Thoracic aorta endothelial cell (primary cell): Measurements from ENCODE around the gene PIK3R2. TPM values are rescaled to one million over a fixed set of nuclear protein-coding genes. Genes with fewer than 3 reads are reported as not detected.

ENCODE experiments used
- small RNA-seq: library from RNA; depleted of rRNA; stranded (forward); fragments of <200 nt; gene quantifications from one replicate; pipeline ENCODE3, GENCODE V24; 2012
- total RNA-seq: library from RNA; depleted of rRNA; stranded (reverse); fragments of >200 nt; gene quantifications from 2 replicates; pipeline ENCODE4 v1.2.3, GENCODE V29; 2012

Gene PIK3R2
- 6.8 and 7.5 TPM in 2 replicates for total RNA-seq

DNA sequence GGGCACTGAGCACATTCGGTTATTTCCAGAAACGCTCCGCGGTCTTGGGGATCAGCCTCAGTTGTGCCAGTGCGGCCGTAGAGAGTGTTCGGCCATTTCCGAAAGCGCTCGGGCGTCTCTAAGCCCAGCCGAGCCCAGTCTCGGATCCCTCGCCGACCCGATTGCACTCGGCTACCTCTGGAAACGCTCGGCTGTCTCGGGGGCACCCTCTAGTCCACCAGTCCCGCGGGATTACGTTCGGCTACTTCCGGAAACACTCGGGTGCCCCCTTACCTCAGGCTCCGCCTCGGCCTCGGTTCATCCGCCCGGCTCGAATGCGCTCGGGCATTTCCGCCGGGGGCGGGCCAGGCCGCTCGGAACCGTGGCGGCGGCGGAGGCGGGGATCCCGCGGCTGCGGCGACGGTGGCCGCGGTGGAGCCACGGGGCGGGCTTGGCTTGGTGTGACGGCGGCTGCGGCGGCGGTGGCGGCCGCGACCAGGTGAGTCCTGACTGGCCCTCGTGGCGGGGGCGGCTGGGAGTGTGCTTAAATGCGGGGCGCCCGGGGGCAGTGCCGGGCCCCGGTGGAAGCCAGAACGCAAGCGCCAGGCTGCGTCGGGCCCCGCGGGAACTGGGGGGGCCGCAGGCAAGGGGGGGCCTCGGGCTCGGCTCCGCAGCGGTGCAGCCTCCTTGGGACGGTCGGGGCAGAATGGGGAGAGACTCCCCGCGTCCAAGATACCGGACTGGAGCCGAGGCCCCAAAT, at the start of gene PIK3R2:
TSS of gene PIK3R2 (plus strand) at position 347 of the 739 bp plus-strand sequence. CDS start 2,717 bp downstream, outside the sequence.

DNA sequence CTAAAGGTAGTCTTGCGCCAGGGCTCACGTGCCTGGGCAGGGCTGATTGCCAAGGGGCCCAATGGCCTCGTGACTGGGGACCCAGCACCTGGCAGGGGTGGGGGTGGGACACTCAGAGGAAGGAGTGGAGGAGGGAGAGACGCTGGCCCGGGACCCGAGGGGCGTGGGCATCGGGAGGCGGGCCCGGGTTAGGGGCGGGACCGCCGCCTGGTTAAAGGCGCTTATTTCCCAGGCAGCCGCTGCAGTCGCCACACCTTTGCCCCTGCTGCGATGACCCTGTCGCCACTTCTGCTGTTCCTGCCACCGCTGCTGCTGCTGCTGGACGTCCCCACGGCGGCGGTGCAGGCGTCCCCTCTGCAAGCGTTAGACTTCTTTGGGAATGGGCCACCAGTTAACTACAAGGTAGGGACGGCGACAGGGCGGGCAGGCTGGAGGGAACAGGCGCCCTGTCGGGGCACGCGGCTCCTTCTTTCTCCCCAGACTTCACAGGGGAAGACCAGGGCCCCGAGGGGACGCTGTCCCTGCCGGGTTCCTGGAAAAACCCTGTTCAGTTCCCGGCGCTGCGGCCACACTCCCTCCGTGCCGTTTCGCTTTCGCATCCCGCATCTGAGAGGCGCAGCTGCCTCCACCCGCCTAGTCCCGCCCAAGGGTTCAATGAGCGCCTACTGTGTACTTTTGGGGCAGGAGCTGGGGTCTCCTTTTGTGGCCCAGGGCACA, 20.8 kb downstream of the PIK3R2 start, which contains the start of gene IFI30:
TSS of gene IFI30 (plus strand) at position 242 of the 717 bp plus-strand sequence. CDS start at position 271, 29 bp downstream.

DNA sequence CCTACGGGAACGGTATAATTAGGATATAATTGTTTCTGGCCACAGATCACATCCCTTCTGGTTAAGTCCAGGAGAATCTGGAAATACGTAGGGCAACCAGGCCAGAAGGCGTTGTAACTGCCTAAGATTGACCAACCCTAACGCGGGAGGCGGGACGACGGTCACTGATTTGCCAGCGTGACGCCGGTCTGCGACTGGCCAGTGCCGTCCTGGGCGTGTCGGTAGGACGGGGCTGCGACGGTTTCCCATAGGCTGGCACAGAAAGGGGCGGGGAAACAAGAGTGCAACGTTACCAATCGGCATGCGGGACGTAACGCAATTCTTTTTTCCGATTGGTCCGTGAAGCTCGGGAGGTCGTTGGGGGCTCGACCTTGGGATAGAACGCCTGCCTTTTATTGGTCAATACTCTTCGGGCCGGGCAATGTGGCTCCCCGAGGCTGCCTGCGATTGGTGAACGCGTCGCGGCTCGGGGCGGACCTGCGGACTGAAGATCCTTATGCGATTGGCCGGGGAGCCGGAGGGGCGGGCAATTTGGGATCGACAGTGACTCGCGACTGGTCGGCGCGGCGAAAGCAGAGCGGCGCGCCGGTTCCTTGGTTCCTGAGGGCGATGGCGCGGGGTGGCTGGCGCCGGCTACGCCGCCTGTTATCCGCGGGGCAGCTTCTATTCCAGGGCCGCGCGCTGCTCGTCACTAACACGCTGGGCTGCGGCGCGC, 39.9 kb downstream of the PIK3R2 start, which contains the start of gene MPV17L2:
TSS of gene MPV17L2 (plus strand) at position 546 of the 715 bp plus-strand sequence. CDS start at position 610, 64 bp downstream.

DNA sequence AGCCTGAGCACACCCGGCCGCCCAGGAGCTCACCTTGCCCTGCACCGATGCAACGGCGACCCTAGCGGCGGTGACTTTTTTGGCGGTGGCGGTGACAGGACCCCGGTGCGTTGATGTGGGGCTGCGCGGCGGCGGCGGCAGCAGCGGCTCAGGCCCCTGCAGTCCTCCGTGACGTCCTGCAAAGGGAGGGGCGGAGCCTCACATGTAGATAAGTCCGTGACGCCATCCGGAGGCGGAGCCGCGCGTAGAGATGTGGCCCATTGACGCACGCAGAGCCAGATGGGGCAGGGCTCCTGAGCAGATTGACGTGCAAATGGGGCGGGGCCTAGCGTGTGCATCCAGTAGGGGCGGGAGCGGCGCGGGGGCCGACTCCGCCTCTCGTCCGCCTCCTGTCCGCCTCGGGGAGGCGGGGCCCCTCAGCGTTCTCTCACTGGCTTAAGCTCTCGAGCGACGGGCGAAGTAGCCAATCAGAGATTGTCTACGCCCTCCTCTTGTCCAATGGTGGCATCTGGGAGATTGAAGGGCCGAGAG, 51.0 kb downstream of the PIK3R2 start, which contains the start of gene RAB3A:
TSS of gene RAB3A (minus strand) at position 180 of the 531 bp plus-strand sequence. CDS start 1,302 bp downstream, outside the sequence.

Small RNAs within 50 kb of the gene (small RNA-seq; reads per million reads assigned to genes)
- gene IFI30, result not detected

Other genes starting within 250 kb of the PIK3R2 start
- 41.5 and 48.0 TPM in 2 replicates for gene CCDC124, start 220.1 kb upstream of the PIK3R2 start, total RNA-seq
- gene KCNN1, start 186.1 kb upstream of the PIK3R2 start, total RNA-seq, result 0.27 TPM in 1 of 2 replicates, not detected in the other
- gene ARRDC2, start 145.0 kb upstream of the PIK3R2 start, total RNA-seq, result 7.4 and 8.8 TPM in 2 replicates
- not detected in 2 replicates for gene IL12RB1, start 66.2 kb upstream of the PIK3R2 start, total RNA-seq
- gene MAST3, start 55.4 kb upstream of the PIK3R2 start, total RNA-seq, result 1.2 and 1.4 TPM in 2 replicates
- 0.93 and 1.5 TPM in 2 replicates for gene IFI30, start 20.6 kb downstream of the PIK3R2 start, total RNA-seq
- gene MPV17L2, start 40.1 kb downstream of the PIK3R2 start, total RNA-seq, result 11.0 and 11.7 TPM in 2 replicates
- gene RAB3A, start 50.9 kb downstream of the PIK3R2 start, total RNA-seq, result 0.27 and 0.65 TPM in 2 replicates
- gene PDE4C, start 73.3 kb downstream of the PIK3R2 start, total RNA-seq, result 0.13 and 0.57 TPM in 2 replicates
- gene IQCN, start 121.3 kb downstream of the PIK3R2 start, total RNA-seq, result 0.22 and 0.40 TPM in 2 replicates
- gene JUND, start 128.5 kb downstream of the PIK3R2 start, total RNA-seq, result 43.2 and 44.9 TPM in 2 replicates
- gene LSM4, start 169.9 kb downstream of the PIK3R2 start, total RNA-seq, result 115 and 138 TPM in 2 replicates
- gene PGPEP1, start 187.4 kb downstream of the PIK3R2 start, total RNA-seq, result 18.5 and 22.5 TPM in 2 replicates
- gene GDF15, start 233.0 kb downstream of the PIK3R2 start, total RNA-seq, result 103 and 114 TPM in 2 replicates
- not detected in 2 replicates for gene LRRC25, start 244.5 kb downstream of the PIK3R2 start, total RNA-seq